Fibroblast of pulmonary artery (primary cell): ENCODE data around the gene NFYC.
A peak's percentile ranks its signal among the peaks of the same experiment; 100 is the strongest.

Experiments
- DNase-seq: peaks from one replicate; pipeline ENCODE4 v3.0.0-alpha.2; 2010; ENCODE audit warnings: low read depth
- H3K4me3 ChIP-seq: replicated peaks from 2 replicates; pipeline ENCODE4 v1.5.1; 2011; ENCODE audit warnings: low read depth, mild to moderate bottlenecking, control low read depth, low read length, moderate library complexity
- CTCF ChIP-seq: IDR thresholded peaks from 2 replicates; pipeline ENCODE4 v1.5.1; 2011; ENCODE audit warnings: mild to moderate bottlenecking, control low read depth, low read length, inconsistent platforms; ENCODE audit errors: missing control alignments

The NFYC gene

GRCh38 chr1:40796939-40797667 lies 105.6 kb downstream of the NFYC start:
- no peak for DNase-seq
- TF ChIP-seq CTCF: no peak
- no peak overlapping the region for H3K4me3 ChIP-seq

- no peak overlapping the region for H3K4me3 ChIP-seq
- DNase-seq: no peak
- TF ChIP-seq CTCF: no peak
These were observed 106.1 kb downstream of the NFYC start for GRCh38 chr1:40797668-40798010.

- no peak for TF ChIP-seq CTCF
- H3K4me3 ChIP-seq: no peak overlapping the region
- no peak for DNase-seq
These were observed 107.1 kb downstream of the NFYC start for GRCh38 chr1:40798366-40799281.

- DNase-seq: peak; percentile 44
- H3K4me3 ChIP-seq: no peak overlapping the region
- TF ChIP-seq CTCF: no peak
These were observed 107.9 kb downstream of the NFYC start for GRCh38 chr1:40799351-40799867.

GRCh38 chr1:40801742-40802077 lies 110.2 kb downstream of the NFYC start:
- DNase-seq: no peak
- no peak for TF ChIP-seq CTCF
- peak overlapping the region; percentile 48 for H3K4me3 ChIP-seq

- DNase-seq: peak; percentile 64
- peak overlapping the region; percentile 48 for H3K4me3 ChIP-seq
- no peak for TF ChIP-seq CTCF
These were observed 110.7 kb downstream of the NFYC start for GRCh38 chr1:40802078-40802741.
